DMS 273 (cell line): ENCODE results near the gene FSIP1.
A peak's percentile ranks its signal among the peaks of the same experiment; 100 is the strongest.

Experiments used
- DNase-seq: peaks from one replicate; lab custom pipeline; 2025; ENCODE audit not compliant: unreplicated experiment; lab: John Stamatoyannopoulos, UW

FSIP1 gene

DNA sequence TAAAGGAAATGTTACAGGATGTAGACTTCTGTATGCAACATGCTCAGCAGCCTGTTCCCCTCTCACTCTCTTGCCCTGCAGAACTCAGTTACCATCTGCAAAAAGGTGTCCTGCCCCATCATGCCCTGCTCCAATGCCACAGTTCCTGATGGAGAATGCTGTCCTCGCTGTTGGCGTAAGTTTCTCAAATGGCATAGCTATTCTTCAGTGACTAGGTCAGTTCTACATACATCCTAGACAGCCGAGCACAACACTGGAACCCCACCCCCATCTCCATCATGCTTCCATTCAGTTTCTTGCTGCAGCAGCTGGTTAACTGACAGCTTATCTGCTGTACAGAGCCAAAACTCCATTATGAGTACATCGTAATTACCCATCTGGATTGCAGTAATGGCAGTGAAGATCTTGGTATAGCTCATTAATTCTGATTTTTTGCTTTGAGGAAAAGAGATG lies 197.2 kb downstream of the FSIP1 start:
- DNase-seq = peak; percentile 64

DNA sequence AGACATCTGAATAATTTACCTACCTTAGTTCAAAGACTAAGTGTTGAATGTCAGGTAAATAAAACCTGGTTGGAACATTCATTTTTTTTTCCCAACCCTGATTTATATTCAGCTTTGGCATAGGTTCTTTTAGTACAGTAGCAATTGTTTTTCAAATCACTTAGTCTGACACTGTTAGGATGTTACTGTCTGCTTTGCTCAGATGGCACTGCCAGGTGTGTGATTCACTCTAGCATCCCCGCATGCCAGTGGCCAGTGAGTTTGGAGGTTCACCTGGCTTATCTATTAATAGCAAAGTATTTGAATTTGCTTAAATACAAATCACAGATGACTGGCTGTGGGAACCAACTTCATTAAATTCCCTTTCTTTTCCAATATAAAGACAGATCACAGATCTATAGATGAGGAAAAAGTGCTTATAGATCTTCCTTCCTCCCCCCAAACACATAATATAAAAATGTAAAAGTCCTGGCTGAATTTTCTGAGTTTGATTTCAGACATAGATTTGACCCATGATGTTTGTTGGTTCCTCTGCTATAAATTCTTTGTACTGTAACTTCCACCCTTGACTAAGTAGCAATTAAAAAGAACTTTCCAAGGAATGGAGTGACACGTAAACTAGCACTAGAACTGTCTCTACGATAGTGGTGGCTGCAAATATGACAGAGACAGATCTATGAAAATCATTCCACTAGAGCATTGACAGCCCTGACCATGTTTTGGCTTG lies 197.8 kb downstream of the FSIP1 start:
- DNase-seq = no peak

DNA sequence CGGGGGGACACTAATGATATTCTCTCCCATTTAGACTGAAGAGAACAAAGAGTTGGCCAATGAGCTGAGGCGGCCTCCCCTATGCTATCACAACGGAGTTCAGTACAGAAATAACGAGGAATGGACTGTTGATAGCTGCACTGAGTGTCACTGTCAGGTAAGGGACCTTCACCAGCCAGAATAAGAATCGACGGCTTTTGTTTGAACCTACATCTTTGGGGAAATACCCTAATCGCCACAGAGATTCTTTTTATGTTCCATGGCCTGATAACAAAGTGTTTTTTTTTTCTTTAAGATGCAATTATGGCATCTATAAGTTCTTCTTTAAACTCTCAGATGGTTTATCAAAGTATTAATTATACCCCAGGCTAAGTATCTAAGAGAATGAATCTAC lies 198.4 kb downstream of the FSIP1 start:
- DNase-seq = no peak

DNA sequence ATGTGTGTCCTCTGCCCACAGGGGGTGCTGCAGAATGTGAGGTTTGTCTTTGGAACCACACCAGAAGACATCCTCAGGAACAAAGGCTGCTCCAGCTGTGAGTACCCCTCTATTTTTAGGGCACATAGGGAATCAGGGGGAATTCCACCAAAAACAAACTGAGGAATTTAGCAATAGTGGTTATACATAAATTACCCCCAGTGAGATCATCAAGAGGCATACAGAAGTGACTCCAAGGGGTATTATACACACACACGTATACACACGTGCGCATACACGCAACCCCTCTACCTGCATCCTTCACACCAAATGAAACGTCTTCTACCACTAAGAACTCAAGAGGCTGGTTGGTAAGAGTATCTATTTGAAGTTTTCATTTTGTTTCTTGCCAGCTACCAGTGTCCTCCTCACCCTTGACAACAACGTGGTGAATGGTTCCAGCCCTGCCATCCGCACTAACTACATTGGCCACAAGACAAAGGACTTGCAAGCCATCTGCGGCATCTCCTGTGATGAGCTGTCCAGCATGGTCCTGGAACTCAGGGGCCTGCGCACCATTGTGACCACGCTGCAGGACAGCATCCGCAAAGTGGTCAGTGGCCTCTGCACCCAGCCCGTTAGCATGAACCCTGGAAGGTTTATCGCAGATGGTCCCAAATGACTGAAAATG lies 198.9 kb downstream of the FSIP1 start:
- peak; percentile 29 for DNase-seq

- no peak for DNase-seq
Measured at GRCh38 chr15:39582977-39583595, 199.6 kb downstream of the FSIP1 start.

DNA sequence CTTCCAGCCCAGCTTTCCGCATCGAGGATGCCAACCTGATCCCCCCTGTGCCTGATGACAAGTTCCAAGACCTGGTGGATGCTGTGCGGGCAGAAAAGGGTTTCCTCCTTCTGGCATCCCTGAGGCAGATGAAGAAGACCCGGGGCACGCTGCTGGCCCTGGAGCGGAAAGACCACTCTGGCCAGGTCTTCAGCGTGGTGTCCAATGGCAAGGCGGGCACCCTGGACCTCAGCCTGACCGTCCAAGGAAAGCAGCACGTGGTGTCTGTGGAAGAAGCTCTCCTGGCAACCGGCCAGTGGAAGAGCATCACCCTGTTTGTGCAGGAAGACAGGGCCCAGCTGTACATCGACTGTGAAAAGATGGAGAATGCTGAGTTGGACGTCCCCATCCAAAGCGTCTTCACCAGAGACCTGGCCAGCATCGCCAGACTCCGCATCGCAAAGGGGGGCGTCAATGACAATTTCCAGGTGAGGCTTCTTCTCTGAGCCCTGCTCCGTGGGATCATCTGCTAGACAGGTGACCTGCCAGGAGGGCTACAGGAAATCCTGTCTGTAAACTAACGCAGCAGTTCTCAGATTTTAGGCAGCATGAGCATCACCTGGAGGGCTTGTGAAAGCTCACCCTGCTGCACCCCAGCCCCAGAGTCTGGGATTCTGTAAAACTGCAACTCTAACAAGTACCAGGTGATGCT lies 200.2 kb downstream of the FSIP1 start:
- no peak for DNase-seq

- peak; percentile 17 for DNase-seq
Measured at GRCh38 chr15:39581793-39582285, 200.8 kb downstream of the FSIP1 start.

DNA sequence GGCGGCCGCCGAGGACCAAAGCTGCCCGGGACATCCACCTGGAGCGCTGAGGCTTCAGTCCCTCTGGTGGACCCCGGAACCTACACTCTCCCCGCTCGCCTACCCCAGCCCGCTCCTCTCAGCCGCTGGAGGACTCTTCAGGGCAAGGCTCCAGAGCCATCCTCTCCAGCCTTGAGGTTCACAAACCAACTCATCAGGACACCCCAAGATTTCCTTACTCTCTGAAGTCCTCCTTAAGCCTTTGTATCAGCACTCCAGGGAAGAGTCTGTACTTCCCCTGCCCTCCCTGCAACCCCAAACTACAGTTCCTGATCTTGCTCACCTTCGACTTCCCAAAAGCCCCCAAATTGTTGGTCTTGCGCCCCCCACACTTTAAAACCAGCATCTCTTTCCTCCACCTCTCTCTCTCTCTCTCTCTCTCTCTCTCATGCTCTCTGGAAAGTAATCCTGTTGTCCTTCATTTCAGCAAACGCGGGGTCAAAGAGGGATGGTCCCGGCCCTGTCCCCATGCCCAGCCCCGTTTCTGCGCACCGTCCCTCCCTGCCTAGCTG lies 201.3 kb downstream of the FSIP1 start:
- DNase-seq = peak; percentile 43

- DNase-seq = peak; percentile 83
Measured at GRCh38 chr15:39580485-39581241, 202.0 kb downstream of the FSIP1 start, which contains the start of gene THBS1. THBS1 (plus strand) TSS chr15:39581079; CDS start chr15:39581858, 779 bp downstream.

- DNase-seq = peak; percentile 95
Measured at GRCh38 chr15:39580117-39580484, 202.5 kb downstream of the FSIP1 start.

DNA sequence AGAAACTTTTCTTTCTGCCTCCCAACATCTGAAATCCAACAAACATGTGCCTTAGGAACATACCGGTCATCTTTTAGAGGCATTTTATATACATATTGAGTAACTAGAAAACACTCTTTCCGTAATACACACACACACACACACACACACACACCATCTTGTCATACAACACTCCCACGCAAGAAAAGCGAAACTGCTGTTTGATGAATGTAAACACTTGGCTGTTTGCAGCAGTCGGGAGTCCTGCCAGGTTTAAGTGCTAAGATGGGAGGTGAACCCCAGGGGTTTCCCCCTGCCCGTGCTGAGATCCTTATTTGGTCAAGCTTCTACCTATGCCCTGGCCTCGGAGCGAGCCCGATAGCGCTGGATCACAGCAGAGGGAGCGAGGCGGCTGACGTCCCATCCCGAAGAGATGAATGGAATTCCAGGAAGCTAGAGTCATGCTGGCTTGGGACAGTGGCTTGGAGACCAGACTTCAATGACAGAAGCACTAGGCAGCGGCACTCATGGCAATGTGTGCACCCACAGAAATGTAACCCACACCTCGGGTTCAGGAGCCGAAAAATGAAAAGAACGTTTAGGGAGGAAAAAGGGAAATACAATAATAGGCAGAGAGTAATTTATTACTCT lies 203.0 kb downstream of the FSIP1 start:
- peak; percentile 62 for DNase-seq

DNA sequence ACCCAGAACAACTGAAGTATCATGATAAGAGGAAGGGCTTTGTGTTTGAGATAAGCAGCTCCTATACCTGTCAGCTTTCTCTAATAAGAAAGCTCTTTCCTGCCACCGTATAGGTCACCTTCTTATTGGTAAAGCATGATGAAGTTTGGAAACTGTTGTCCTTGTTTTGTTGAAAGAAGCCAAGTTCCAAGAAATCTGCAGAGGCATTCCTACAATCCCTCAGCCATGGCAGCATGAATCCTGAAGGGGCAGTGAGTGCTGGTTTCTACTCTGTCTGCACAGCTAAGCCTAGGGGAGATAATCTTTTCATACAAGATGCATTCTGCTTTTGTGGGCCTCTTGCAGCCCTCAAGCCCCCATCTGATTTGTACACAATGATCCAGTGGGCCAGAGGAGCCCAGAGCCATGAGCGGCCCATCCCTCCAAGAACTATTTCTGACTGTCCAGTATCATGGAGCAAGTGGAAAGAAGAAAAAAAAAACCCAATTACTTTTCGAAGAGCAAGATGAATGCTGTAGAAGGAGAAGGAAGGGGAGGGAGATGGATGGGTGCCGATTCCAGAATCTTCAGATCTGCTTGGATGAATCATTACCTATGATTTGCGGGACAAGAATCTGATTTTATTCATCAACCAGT lies 203.7 kb downstream of the FSIP1 start:
- peak; percentile 19 for DNase-seq

DNA sequence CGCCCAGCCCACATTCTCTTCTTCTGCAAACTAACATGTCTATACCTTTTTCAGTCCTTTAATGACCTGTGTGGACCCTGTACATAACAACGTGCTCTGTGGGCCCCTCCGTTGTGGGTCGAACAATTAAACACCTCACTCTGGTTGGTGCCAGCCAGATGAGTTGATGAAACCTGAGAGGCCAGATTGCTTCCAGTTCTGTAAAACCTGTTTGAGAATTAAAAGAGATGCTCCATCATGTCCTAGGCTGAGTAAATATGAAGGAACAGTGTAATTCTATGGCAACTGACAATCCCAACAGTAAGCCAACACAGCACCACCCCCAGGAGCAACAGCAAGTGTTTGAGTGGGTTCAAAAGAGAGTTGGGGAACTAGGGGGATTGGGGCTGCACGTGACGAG lies 207.5 kb downstream of the FSIP1 start:
- DNase-seq = no peak

DNA sequence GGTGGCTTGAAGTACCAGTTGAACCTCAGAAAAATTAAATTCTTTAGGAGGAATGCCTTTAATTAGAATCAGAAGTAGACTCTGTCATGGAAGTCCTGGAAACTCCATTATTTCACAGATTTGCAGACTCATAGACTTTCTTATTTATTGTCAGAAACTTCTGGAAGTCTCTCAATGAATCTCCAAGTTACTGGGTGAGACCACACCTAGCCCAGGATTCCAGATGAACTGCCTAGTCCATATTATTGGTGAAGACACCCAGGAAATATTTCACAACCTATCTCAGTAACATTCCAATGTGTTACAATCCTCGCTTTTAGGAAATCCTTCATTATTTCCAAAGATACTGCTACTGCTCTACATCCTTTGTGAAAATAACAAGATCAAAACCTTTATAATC lies 208.2 kb downstream of the FSIP1 start:
- no peak for DNase-seq

DNA sequence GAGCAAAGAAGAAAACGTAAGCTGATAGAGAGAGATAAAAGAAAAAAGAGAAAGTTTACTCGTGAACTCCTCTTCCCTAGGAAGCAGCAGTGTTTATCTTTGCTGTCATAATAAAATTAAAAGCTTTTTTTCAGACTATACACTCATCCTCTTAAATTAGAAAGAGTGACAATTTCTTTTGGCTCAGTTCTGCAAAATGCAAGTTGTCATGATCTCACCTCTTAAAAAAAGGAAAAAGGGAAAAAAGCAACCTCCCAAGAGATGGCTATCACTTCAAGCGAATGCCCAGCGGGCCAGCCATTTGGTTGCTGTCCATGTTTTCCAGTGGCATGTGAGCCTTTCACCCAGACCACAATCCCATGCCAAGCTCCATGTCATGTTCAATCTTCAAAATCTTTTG lies 208.8 kb downstream of the FSIP1 start:
- DNase-seq = no peak

GRCh38 chr15:39573287-39573686 lies 209.4 kb downstream of the FSIP1 start:
- no peak for DNase-seq

DNA sequence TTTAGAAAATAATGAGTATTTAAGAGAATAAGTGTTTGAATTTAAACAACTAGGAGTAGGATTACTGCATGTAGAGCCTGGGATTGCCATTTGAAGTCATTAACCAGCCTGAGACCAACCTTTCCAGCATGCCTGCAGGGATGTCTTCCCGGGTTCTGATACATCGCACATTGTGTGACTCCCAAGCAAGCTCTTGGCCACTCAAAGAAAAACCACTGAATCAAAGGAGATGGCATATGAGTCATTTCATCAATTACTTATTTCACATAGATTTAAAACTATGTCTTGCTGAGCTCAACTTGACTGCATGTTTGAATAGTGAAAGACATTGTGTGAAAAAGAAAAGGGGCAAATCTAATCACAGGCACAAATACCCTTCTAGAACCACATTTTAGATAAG lies 216.8 kb downstream of the FSIP1 start:
- DNase-seq = no peak

DNA sequence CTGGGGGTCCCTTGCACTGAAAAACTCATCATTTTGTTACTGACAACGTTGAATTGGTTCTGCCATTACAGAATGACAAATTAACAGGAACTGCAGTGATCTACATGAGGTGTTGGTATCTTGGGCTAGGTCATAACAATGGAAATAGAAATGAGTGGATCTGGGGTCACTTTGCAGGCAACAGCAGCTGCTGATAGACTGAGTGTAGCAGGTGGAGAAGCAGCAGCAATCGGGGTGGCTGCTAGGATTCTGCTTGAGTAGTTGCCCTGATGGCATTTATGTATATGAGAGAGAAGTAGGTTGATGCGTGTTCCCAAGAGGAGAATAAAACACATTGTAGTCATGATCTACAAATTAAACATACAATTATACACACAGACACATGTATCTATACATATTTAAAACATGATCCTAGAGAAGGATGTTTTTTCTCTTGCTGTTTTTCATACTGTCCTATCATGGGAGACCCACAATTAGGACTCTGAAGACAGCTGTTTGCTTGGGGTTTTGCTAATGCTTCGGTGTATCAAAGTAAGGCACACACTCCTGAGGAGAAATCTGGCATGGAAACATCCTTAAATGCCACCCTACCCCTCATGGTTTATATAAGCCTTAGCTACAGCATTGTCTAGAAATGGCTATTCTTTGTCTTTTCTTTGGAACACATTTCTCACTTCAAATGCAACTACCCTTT lies 217.5 kb downstream of the FSIP1 start:
- no peak for DNase-seq

GRCh38 chr15:39558421-39558820 lies 224.2 kb downstream of the FSIP1 start:
- peak; percentile 53 for DNase-seq
